T-helper 1 cell treated with Interleukin-12 subunit alpha and Interleukin-12 subunit beta and Interleukin-4 antibody, amounts not matched to agents 30 μg/mL and 1 μg/mL, for 36 hours (primary cell): ENCODE results near the gene ASGR1.
A peak's percentile ranks its signal among the peaks of the same experiment; 100 is the strongest.
"Not testable (repeated sequence)": the region's sequence is repeated elsewhere in the genome, so short reads cannot be mapped to it uniquely, and the experiment has no call there.

Experiments used
- H3K27ac Mint-ChIP-seq: one replicate; pipeline ENCODE4 v1.8.0; 2021; ENCODE audit warnings: mild to moderate bottlenecking, mixed read lengths
- H3K27me3 Mint-ChIP-seq: one replicate; pipeline ENCODE4 v1.8.0; 2021; ENCODE audit warnings: low read depth, mixed read lengths
- H3K36me3 Mint-ChIP-seq: one replicate; pipeline ENCODE4 v1.8.0; 2021; ENCODE audit warnings: low read depth, mixed read lengths
- H3K4me1 Mint-ChIP-seq: one replicate; pipeline ENCODE4 v1.8.0; 2021; ENCODE audit warnings: low read depth, mixed read lengths
- H3K4me3 Mint-ChIP-seq: one replicate; pipeline ENCODE4 v1.8.0; 2021; ENCODE audit warnings: mild to moderate bottlenecking, moderate library complexity, mixed read lengths
- H3K9me3 Mint-ChIP-seq: one replicate; pipeline ENCODE4 v1.8.0; 2021; ENCODE audit warnings: mixed read lengths

ASGR1 gene

DNA sequence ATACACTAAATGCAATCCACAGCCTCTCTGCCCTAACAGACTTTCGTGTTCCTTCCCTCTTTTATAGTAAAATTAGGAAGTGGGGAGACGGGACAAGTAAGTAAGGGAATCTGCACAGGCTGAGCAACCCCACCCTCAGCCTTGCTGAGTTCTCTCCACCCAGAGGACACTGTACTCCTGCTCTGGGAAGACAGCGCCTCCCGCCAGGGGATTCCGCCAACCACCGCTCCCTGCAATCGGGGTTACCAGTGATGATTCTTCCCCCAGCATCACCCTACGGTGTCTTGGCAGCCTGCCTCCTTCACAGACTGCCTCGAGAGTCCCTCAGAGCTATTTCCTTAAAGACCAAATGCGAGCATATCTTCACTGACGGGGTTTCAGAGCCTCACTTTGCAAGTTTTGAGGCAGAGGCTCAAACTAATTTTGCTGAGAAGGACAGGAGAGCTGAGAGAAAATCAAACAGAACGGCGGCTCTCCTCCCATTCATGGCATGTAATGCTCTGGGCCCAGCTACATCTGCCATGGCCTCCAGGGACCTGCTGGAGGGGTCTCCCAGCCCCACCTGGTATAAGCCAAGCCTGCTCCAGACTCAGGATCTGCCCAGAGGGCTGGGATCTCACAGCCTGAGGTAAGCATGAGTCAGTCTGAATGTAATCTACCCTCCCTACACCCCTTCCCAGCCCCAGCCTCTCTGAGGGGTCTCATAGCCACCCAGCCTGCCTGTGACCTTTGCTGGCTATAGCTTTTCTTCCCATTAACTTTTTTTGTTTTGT is 41.8 kb downstream of the ASGR1 start:
- Mint-ChIP-seq H3K27ac (no peak overlapping the region), H3K27me3 (peaks cover 12% of the 10 kb centered on the region), H3K9me3 (no peaks in the 10 kb centered on the region), H3K4me3 (no peak overlapping the region), H3K36me3 (no peaks in the 10 kb centered on the region), H3K4me1 (peaks cover 12% of the 10 kb centered on the region)

DNA sequence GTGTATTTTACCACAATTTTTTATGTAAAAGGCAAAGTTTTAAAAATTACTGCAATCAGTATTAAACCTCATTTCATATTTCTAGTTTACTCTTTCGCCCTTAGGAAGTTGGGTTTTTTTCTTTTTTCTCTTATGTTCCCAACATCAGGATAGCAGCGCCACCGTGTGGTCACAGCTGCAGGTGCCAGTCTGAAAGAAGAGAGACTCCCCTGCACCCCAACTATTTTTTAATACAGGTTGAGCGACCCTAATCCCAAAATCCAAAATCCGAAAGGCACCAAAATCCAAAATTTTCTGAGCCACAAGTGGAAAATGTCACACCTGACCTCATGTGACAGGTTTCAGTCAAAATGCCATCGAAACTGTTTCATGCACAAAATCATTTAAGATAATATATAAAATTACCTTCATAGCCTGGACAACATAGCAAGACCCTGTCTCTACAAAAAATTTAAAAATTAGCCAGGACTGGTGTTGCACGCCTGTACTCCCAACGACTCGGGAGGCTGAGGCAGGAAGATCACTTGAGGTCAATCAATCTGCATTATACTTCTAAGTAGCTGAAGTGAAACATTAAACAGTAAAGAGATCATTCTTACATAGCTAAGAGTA is 42.8 kb downstream of the ASGR1 start:
- Mint-ChIP-seq H3K27ac (peak overlapping the region; percentile 42), H3K27me3 (peaks cover 12% of the 10 kb centered on the region), H3K4me3 (no peak overlapping the region), H3K36me3 (no peaks in the 10 kb centered on the region), H3K4me1 (peaks cover 16% of the 10 kb centered on the region), H3K9me3 (no peaks in the 10 kb centered on the region)

DNA sequence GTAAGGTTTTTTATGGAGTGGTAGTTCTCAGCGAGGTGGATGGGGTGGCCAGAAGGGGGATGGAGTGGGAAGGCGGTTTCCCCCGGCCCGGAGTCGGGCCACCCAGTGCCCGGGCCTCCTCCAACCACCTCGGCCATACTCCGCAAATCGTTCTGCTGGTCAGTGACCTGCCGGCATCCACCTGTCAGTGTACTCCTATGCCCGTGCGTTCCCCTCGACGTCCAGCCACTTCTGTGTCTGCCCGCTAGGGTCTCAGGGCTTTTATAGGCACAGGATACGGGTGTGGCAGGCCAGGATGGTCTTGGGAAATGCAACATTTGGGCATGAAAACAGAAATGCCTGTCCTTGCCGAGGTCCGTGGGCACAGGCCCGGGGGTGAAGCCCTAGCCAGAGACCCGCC is 45.3 kb downstream of the ASGR1 start:
- Mint-ChIP-seq H3K9me3 (no peaks in the 10 kb centered on the region), H3K36me3 (no peaks in the 10 kb centered on the region), H3K27ac (peak overlapping the region; percentile 84), H3K27me3 (peaks cover 12% of the 10 kb centered on the region), H3K4me1 (peaks cover 20% of the 10 kb centered on the region), H3K4me3 (no peak overlapping the region)

DNA sequence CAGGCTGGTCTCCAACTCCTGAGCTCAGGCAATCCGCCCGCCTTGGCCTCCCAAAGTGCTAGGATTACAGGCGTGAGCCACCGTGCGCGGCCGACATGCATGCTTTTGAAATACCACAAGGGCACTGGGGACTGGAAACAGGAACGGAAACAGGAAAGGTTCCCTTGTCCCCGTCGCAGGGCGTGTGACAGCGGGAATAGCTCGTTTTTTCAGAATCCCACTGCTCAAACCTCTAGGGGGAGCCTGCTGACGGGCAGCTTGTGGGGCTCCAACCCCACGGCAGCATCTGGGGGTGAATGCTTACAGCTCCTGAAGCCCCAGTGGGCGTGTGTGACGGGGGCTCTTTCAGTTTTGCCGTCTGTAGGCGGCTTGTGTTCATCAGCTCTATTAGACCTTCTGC is 45.7 kb downstream of the ASGR1 start:
- peak overlapping the region; percentile 84 for H3K27ac Mint-ChIP-seq
- peak overlapping the region; percentile 60 for H3K4me3 Mint-ChIP-seq
- peaks cover 12% of the 10 kb centered on the region for H3K27me3 Mint-ChIP-seq
- peaks cover 20% of the 10 kb centered on the region for H3K4me1 Mint-ChIP-seq
- no peaks in the 10 kb centered on the region for H3K9me3 Mint-ChIP-seq
- H3K36me3 Mint-ChIP-seq: no peaks in the 10 kb centered on the region

DNA sequence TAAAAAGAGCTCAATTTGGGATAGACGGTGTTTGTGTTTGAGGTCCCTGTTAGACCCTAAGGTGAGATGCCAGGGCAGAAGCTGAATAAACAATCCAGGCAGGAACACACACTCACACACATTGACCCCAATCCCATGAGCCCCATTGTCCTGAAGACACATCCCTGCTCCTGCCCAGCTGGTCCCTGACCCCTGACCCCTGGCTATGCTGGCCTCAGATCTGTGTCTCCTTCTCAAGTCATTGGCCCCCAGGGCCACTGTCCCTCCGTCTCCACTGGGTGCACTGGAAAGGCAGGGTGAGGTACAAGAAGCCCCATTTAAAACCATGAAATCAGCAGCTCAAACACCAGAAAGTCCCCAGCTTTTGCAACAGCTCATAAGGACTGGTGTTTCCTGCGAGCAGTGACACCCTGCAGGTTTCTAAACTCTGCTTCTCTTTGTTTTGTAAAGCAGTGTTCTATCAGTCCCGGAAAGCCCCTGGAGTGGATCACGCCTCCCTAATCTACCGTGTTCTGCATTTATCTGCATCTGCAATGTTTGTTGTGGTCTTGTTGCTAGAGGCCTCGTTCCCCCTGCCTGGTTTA is 46.6 kb downstream of the ASGR1 start:
- Mint-ChIP-seq H3K4me1 (peaks cover 20% of the 10 kb centered on the region), H3K27ac (peak overlapping the region; percentile 94), H3K9me3 (no peaks in the 10 kb centered on the region), H3K27me3 (peaks cover 12% of the 10 kb centered on the region), H3K4me3 (peak overlapping the region; percentile 41), H3K36me3 (no peaks in the 10 kb centered on the region)

DNA sequence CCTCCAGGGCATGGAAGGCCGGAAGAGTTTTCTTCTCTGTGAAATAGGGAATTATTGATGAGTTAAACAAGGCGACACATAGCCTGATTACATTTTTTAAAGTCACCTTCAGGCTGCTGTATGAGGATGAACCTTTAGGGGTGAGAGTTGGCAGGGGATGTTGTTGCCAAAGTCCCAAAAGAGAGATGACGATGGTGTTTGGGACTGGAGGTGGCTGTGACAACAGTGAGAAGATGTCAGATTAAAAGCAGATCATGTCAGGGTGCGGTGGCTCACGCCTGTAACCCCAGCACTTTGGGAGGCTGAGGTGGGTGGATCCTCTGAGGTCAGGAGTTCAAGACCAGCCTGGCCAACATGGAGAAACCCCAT is 47.8 kb downstream of the ASGR1 start:
- H3K9me3 Mint-ChIP-seq: no peaks in the 10 kb centered on the region
- no peak overlapping the region for H3K4me3 Mint-ChIP-seq
- H3K4me1 Mint-ChIP-seq: peaks cover 20% of the 10 kb centered on the region
- peak overlapping the region; percentile 94 for H3K27ac Mint-ChIP-seq
- H3K36me3 Mint-ChIP-seq: no peaks in the 10 kb centered on the region
- peaks cover 3% of the 10 kb centered on the region for H3K27me3 Mint-ChIP-seq

DNA sequence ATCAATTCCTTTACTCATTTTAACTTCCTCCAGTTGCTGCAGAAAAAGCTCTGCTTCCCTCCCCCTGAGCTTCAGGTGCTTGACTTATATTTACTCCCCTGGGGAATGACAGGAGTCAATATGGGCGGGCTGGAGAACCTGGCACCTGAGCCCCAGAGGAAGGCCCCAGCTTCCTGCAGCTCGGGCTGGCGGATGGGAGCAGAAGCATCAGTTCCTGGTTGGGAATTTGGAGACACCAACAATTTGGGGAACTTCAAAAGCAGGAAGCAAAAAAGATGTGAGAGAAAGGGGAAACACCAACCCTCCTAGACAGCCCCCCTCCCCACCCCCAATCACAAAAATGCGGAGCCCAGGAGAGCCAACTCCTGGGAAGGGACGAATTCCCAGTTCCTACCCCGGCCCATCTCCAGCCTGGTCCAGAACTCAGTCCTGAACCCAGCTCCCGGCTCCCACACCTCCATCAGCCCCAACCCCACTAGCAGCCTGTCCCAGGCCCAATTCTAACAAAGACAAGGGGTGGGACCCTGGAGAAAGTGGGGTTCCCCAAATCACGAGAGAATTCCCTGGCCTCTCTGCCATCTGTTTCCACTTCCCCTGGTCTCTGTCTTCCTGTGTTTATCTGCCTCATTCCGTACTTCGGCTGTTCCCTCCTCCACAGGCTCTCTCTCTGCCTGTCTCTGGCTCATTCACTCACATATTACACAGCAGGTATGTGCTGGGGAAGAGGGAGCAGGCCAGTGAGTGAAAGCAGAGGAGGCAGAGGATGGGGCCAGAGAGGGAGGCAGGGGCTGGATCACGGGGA is 48.3 kb downstream of the ASGR1 start:
- Mint-ChIP-seq H3K36me3 (no peaks in the 10 kb centered on the region), H3K4me3 (no peak overlapping the region), H3K9me3 (no peaks in the 10 kb centered on the region), H3K4me1 (peaks cover 20% of the 10 kb centered on the region), H3K27me3 (no peaks in the 10 kb centered on the region), H3K27ac (peak overlapping the region; percentile 94)

DNA sequence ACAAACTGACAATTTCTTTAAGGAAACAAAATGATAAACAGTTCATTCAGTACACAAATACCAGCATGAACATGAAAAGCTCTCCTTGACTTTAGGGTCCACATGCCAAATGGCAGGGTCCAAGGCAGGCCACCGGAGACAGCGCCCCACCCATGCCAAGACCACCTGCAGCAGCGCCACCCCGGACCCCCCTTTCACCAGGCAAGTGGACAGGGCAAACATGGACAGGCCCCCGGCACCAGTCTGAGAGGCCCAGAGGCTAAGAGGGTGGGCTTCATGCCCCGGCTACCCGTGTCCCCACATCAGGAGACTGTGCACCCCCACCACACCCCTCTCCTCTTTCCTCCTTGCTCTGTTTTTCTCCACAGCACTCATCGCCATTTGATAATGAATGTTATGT is 49.9 kb downstream of the ASGR1 start:
- no peak overlapping the region for H3K4me3 Mint-ChIP-seq
- no peaks in the 10 kb centered on the region for H3K9me3 Mint-ChIP-seq
- H3K27me3 Mint-ChIP-seq: no peaks in the 10 kb centered on the region
- no peaks in the 10 kb centered on the region for H3K36me3 Mint-ChIP-seq
- peaks cover 20% of the 10 kb centered on the region for H3K4me1 Mint-ChIP-seq
- H3K27ac Mint-ChIP-seq: peak overlapping the region; percentile 55

DNA sequence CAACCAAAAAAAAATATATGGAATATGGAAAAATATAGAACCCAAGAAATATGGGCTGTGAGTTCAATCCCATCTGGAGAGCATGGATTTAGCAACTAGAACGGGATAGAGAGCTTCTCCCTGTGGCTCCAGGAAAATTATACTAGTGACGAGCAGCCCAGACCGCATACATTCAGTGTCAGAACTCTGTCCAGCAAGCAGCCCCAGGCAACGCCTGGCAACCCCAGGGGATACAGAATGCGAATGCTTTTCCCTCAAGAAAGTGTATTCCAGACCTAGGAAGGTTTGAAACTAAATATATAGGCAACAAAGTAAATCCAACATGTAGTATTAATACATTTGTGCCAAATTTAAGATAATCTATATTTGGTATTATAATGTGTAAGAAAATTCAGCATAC is 51.0 kb downstream of the ASGR1 start:
- no peaks in the 10 kb centered on the region for H3K36me3 Mint-ChIP-seq
- no peaks in the 10 kb centered on the region for H3K9me3 Mint-ChIP-seq
- no peak overlapping the region for H3K4me3 Mint-ChIP-seq
- H3K27ac Mint-ChIP-seq: no peak overlapping the region
- H3K4me1 Mint-ChIP-seq: peaks cover 14% of the 10 kb centered on the region
- H3K27me3 Mint-ChIP-seq: peaks cover 4% of the 10 kb centered on the region

DNA sequence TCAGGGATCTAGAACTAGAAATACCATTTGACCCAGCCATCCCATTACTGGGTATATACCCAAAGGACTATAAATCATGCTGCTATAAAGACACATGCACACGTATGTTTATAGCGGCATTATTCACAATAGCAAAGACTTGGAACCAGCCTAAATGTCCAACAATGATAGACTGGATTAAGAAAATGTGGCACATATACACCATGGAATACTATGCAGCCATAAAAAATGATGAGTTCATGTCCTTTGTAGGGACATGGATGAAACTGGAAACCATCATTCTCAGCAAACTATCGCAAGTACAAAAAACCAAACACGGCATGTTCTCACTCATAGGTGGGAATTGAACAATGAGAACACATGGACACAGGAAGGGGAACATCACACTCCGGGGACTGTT is 51.7 kb downstream of the ASGR1 start:
- not testable (repeated sequence) for H3K27ac Mint-ChIP-seq, H3K4me1 Mint-ChIP-seq, H3K27me3 Mint-ChIP-seq, H3K36me3 Mint-ChIP-seq, H3K4me3 Mint-ChIP-seq, H3K9me3 Mint-ChIP-seq

DNA sequence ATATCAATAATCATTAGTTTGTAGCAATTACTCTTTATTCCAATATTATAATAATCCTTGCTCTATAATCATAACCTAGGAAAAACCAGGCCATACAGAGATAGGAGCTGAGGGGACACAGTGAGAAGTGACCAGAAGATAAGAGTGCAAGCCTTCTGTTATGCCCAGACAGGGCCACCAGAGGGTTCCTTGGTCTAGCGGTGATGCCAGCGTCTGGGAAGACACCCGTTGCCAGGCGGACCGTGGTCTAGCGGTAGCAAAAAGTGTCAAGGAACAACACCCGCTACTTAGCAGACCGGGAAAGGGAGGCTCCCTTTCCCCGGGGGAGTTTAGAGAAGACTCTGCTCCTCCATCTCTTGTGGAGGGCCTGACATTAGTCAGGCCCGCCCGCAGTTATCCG is 52.8 kb downstream of the ASGR1 start:
- H3K27ac Mint-ChIP-seq: not testable (repeated sequence)

DNA sequence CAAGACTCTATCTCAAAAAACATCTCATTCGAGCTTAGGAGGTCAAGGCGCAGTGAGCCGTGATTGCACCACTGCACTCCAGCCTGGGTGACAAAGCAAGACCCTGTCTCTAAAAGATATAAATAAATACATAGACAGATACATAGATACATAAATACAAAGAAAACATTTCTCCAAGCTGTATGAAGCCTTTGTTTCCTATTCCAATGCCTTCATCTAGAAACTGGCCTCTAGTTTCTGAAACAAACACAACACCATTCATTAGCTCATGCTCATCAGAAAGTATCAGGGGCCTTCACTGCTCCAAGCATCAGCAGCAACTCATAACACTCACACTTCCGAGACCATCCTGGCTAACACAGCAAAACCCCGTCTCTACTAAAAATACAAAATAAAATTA is 54.2 kb downstream of the ASGR1 start:
- Mint-ChIP-seq H3K4me3 (no peak overlapping the region), H3K9me3 (no peaks in the 10 kb centered on the region), H3K27ac (no peak overlapping the region), H3K36me3 (no peaks in the 10 kb centered on the region), H3K27me3 (peaks cover 14% of the 10 kb centered on the region), H3K4me1 (peaks cover 1% of the 10 kb centered on the region)

More for the DNA sequence above, 52.8 kb downstream of the ASGR1 start:
- H3K9me3 Mint-ChIP-seq, H3K4me3 Mint-ChIP-seq, H3K4me1 Mint-ChIP-seq, H3K27me3 Mint-ChIP-seq, H3K36me3 Mint-ChIP-seq: not testable (repeated sequence)

DNA sequence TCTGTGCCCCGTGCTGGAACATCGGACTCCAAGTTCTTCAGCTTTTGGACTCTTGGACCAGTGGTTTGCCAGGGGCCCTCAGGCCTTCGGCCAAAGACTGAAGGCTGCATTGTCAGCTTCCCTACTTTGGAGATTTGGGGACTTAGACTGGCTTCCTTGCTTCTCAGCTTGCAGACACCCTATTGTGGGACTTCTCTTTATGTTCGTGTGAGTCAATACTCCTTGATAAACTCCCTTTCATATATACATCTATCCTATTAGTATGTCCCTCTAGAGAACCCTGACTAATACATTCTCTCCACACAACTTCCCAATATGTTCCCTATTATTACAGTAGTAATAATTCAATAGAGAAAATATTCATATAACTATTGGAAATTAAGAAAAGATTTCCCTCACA is 55.3 kb downstream of the ASGR1 start:
- Mint-ChIP-seq H3K36me3 (no peaks in the 10 kb centered on the region), H3K4me1 (peaks cover 1% of the 10 kb centered on the region), H3K9me3 (no peaks in the 10 kb centered on the region), H3K27ac (no peak overlapping the region), H3K4me3 (no peak overlapping the region), H3K27me3 (peaks cover 20% of the 10 kb centered on the region)
